A549 (cell line): ENCODE measurements around the gene SDHAF2. TPM values are rescaled to one million over a fixed set of nuclear protein-coding genes. Genes with fewer than 3 reads are reported as not detected.

Experiments used
- ATAC-seq, 2 experiments: fragments of 200-7000 bp in 1 of 2; fragments of >200 bp in 1 of 2; cut with Nextera tagmentation in 1 of 2; cut with Tn5 transposase in 1 of 2; 3 replicates each; pipeline versions ENCODE4 v1.8.0 to v1.9.1; 2018 to 2020; ENCODE audit warnings: mild to moderate bottlenecking in 1 of 2, moderate library complexity in 1 of 2
- CTCF ChIA-PET: fragments of 300-600 bp; sonication (Branson Sonifier 250); formaldehyde crosslinking; extraction: SDS; loops from one replicate; lab custom pipeline; 2021; ENCODE audit warnings: antibody characterized with exemption, inconsistent platforms; lab: Yijun Ruan, JAX
- POLR2A ChIA-PET: fragments of 350-600 bp; formaldehyde crosslinking; extraction: SDS; loops from one replicate; lab custom pipeline; 2021; ENCODE audit warnings: antibody characterized with exemption, inconsistent platforms; lab: Yijun Ruan, JAX
- DNase-seq, 2 experiments: peaks; one replicate each; pipeline versions ENCODE4 v3.0.0 to v3.0.0-alpha.2; 2011 to 2016; ENCODE audit warnings: low read depth in 1 of 2, low spot score in 1 of 2
- FAIRE-seq: peaks from 2 replicates; lab custom pipeline; 2011; peaks lifted over from hg19 to GRCh38; lab: Jason Lieb, UNC
- H3K27ac ChIP-seq, 2 experiments: fragments of >200 bp; sonication (Bioruptor Twin); formaldehyde crosslinking; 3 replicates each; pipeline ENCODE4 v1.5.1; 2016 to 2017
- H3K4me1 ChIP-seq: fragments of >200 bp; sonication (Bioruptor Twin); formaldehyde crosslinking; 3 replicates; pipeline ENCODE4 v1.6.1; 2016
- H3K4me2 ChIP-seq: fragments of >200 bp; sonication (Bioruptor Twin); formaldehyde crosslinking; 3 replicates; pipeline ENCODE4 v1.6.1; 2016
- H3K4me3 ChIP-seq: fragments of >200 bp; sonication (Bioruptor Twin); formaldehyde crosslinking; 3 replicates; pipeline ENCODE4 v1.5.1; 2016
- H3K9me3 ChIP-seq: fragments of >200 bp; sonication (Bioruptor Twin); formaldehyde crosslinking; 3 replicates; pipeline ENCODE4 v1.6.1; 2016
- BHLHE40 ChIP-seq: IDR thresholded peaks from 2 replicates; pipeline ENCODE4 v1.6.1; 2012; ENCODE audit warnings: low read depth, low read length, inconsistent platforms
- CHD2 ChIP-seq: fragments of 150-350 bp; IDR thresholded peaks from 2 replicates; pipeline ENCODE4 v1.6.1; 2014; ENCODE audit warnings: low read length; ENCODE audit not compliant: partially characterized antibody
- CHD4 ChIP-seq: fragments of 200-600 bp; sonication (generic); IDR thresholded peaks from 2 replicates; pipeline ENCODE4 v1.6.1; 2016; ENCODE audit warnings: antibody characterized with exemption, mild to moderate bottlenecking, borderline replicate concordance
- EHF ChIP-seq: fragments of 250-450 bp; sonication (Bioruptor Pico); IDR thresholded peaks from 2 replicates; pipeline ENCODE4 v1.5.0; 2020; ENCODE audit warnings: mild to moderate bottlenecking
- EHMT2 ChIP-seq: fragments of 200-600 bp; sonication (generic); IDR thresholded peaks from 2 replicates; pipeline ENCODE4 v1.6.1; 2016; ENCODE audit warnings: antibody characterized with exemption, low read depth, mild to moderate bottlenecking, moderate library complexity
- EP300 ChIP-seq, 2 experiments: fragments of >200 bp; sonication (Bioruptor Twin); formaldehyde crosslinking; IDR thresholded peaks; 2 replicates in 1 of 2; 3 replicates in 1 of 2; pipeline ENCODE4 v1.6.1; 2016 to 2017
- FOSB ChIP-seq: fragments of 250-450 bp; sonication (Bioruptor Pico); IDR thresholded peaks from 2 replicates; pipeline ENCODE4 v1.5.0; 2020; ENCODE audit warnings: mild to moderate bottlenecking, moderate library complexity
- FOSL2 ChIP-seq, 2 experiments: fragments of 450-650 bp in 1 of 2; fragments of >200 bp in 1 of 2; sonication (Bioruptor Twin) in 1 of 2; formaldehyde crosslinking; IDR thresholded peaks; 2 replicates each; pipeline versions ENCODE4 v1.5.0 to v1.6.1; 2016 to 2020; ENCODE audit warnings: mild to moderate bottlenecking in 1 of 2, moderate library complexity in 1 of 2
- GATA3 ChIP-seq: IDR thresholded peaks from 2 replicates; pipeline ENCODE4 v1.6.1; 2012; ENCODE audit warnings: borderline replicate concordance
- HDAC2 ChIP-seq: fragments of 200-600 bp; sonication (generic); IDR thresholded peaks from 2 replicates; pipeline ENCODE4 v1.6.1; 2016
- HEYL ChIP-seq: fragments of 250-450 bp; sonication (Bioruptor Pico); IDR thresholded peaks from 2 replicates; pipeline ENCODE4 v1.8.0; 2021; ENCODE audit warnings: mild to moderate bottlenecking, moderate library complexity
- HOXA7 ChIP-seq: fragments of 250-450 bp; sonication (Bioruptor Pico); IDR thresholded peaks from 2 replicates; pipeline ENCODE4 v1.5.0; 2020; ENCODE audit warnings: mild to moderate bottlenecking, moderate library complexity
- JUNB ChIP-seq: fragments of >200 bp; sonication (Bioruptor Twin); formaldehyde crosslinking; IDR thresholded peaks from 2 replicates; pipeline ENCODE4 v1.6.1; 2016
- KDM5A ChIP-seq: fragments of 200-600 bp; sonication (generic); IDR thresholded peaks from 2 replicates; pipeline ENCODE4 v1.6.1; 2016; ENCODE audit warnings: antibody characterized with exemption, mild to moderate bottlenecking
- MAFK ChIP-seq: fragments of 450-650 bp; IDR thresholded peaks from 2 replicates; pipeline ENCODE4 v1.6.1; 2014; ENCODE audit not compliant: partially characterized antibody
- MAZ ChIP-seq: fragments of 150-350 bp; IDR thresholded peaks from 2 replicates; pipeline ENCODE4 v1.6.1; 2014; ENCODE audit warnings: antibody characterized with exemption, low read depth, low read length, borderline replicate concordance
- MYC ChIP-seq: IDR thresholded peaks from 2 replicates; pipeline ENCODE4 v1.6.1; 2012; ENCODE audit warnings: mild to moderate bottlenecking, inconsistent platforms, low read length, improper control_type of control experiment, borderline replicate concordance
- NFE2L2 ChIP-seq: fragments of 150-350 bp; conservative IDR thresholded peaks from 2 replicates; pipeline ENCODE4 v1.6.1; 2014; ENCODE audit warnings: low read length
- PHF8 ChIP-seq: fragments of 200-600 bp; sonication (generic); IDR thresholded peaks from 2 replicates; pipeline ENCODE4 v1.6.1; 2016; ENCODE audit warnings: low read depth, mild to moderate bottlenecking, antibody characterized with exemption, moderate library complexity, borderline replicate concordance
- POLR2AphosphoS2 ChIP-seq: conservative IDR thresholded peaks from 2 replicates; pipeline ENCODE4 v1.6.1; 2012; ENCODE audit warnings: low read length, improper control_type of control experiment, inconsistent platforms
- RAD21 ChIP-seq, 2 experiments: fragments of >200 bp in 1 of 2; sonication (Bioruptor Twin) in 1 of 2; formaldehyde crosslinking in 1 of 2; IDR thresholded peaks in 1 of 2; conservative IDR thresholded peaks in 1 of 2; 2 replicates in 1 of 2; 3 replicates in 1 of 2; pipeline ENCODE4 v1.6.1; 2012 to 2018; ENCODE audit warnings: inconsistent platforms in 1 of 2
- RFX5 ChIP-seq: fragments of 450-650 bp; IDR thresholded peaks from 2 replicates; pipeline ENCODE4 v1.7.1; 2014; ENCODE audit warnings: antibody characterized with exemption, mild to moderate bottlenecking, moderate library complexity
- SMC3 ChIP-seq: fragments of >200 bp; sonication (Bioruptor Twin); formaldehyde crosslinking; IDR thresholded peaks from 3 replicates; pipeline ENCODE4 v1.6.1; 2018; ENCODE audit warnings: inconsistent platforms
- TFCP2L1 ChIP-seq: fragments of 250-450 bp; sonication (Bioruptor Pico); IDR thresholded peaks from 2 replicates; pipeline ENCODE4 v1.5.0; 2021; ENCODE audit warnings: mild to moderate bottlenecking
- ZNF302 ChIP-seq: fragments of 250-450 bp; sonication (Bioruptor Pico); IDR thresholded peaks from 2 replicates; pipeline ENCODE4 v1.9.0; 2021; ENCODE audit warnings: inconsistent platforms, mild to moderate bottlenecking, moderate library complexity
- WGBS: methylation state at CpG from one replicate; pipeline ENCODE4 v1.1.6; 2017; ENCODE audit errors: missing lambda C conversion rate; 5-methylcytosine and 5-hydroxymethylcytosine counted together
- polyA plus RNA-seq, 4 experiments: library from polyadenylated mRNA; depleted of rRNA in 3 of 4; stranded (reverse); fragments of >200 nt; fragmentation: RNase III in 1 of 4; extraction: RNeasy Plus Mini Kit Qiagen cat#74134 plus additional on column Dnase treatment in 1 of 4; gene quantifications; 2 replicates in 3 of 4; 3 replicates in 1 of 4; pipeline ENCODE4 v1.2.3, GENCODE V29; 2011 to 2017
- TF ChIP-seq, protein P1 (sequence below): IDR thresholded peaks from 2 replicates; pipeline ENCODE4 v1.6.1; 2012
- TF ChIP-seq, protein P2 (sequence below): fragments of >200 bp; sonication (Bioruptor Twin); formaldehyde crosslinking; IDR thresholded peaks from 2 replicates; pipeline ENCODE4 v1.6.1; 2016
- TF ChIP-seq, protein P3 (sequence below): IDR thresholded peaks from 2 replicates; pipeline ENCODE4 v1.6.1; 2012; ENCODE audit warnings: low read depth, borderline replicate concordance
- TF ChIP-seq, protein P4 (sequence below): fragments of 450-650 bp; IDR thresholded peaks from 2 replicates; pipeline ENCODE4 v1.6.1; 2014; ENCODE audit warnings: antibody characterized with exemption
- TF ChIP-seq, protein P5 (sequence below): fragments of 150-350 bp; IDR thresholded peaks from 2 replicates; pipeline ENCODE4 v1.6.1; 2014; ENCODE audit warnings: low read depth, mild to moderate bottlenecking, low read length

SDHAF2 gene
- polyA plus RNA-seq, 2 of the 4 experiments (the other 2 are of a cell fraction): 44.4 to 76.4 TPM

DNA sequence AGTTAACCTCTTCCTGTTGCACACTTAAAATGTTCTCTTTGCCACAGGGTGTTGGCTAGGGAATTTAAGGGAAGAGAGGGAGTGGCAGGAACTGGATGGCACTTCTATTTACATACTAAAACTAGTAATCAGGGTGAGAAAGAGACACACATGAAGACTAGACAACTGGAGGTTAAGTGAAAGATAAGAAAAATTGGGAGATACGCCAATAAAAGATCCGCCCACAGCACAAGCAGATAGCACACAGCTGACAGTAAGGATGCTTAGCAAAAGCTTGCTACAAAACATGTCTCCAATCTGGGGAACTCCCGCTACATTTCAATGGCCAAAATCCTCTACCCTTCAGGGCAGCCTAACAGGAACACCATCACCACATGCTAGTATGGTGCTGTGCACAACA, 13.0 kb upstream of the SDHAF2 start:
- Histone ChIP-seq H3K4me1 (peaks cover 13% of the 10 kb centered on the region; the same call in 2 of the 3 replicates), H3K9me3 (no peaks in the 10 kb centered on the region), H3K4me3 (no peak overlapping the region), H3K27ac (no peak overlapping the region), H3K4me2 (no peak overlapping the region)
- ATAC-seq (peak in 1 of 2 experiments; percentile 16; a peak in 1 of 6 replicates), FAIRE-seq (no peak), DNase-seq (no peak)
- TF ChIP-seq RFX5 (no peak), PHF8 (no peak), TFCP2L1 (CRISPR knock-in tag) (no peak), MAFK (no peak), POLR2AphosphoS2 (no peak)
- 89% methylated on average over 3 of the region's 3 CpGs for WGBS
- ChIA-PET POLR2A (interaction anchor here (1.2 to 1.8 kb wide), 2 partner anchors 13 to 24 kb away, joined by 3 to 10 read pairs; partner anchors contain the start of genes CPSF7 and SDHAF2), CTCF (interaction anchor here (0.6 to 1.4 kb wide), 6 partner anchors 9 to 81 kb away, joined by 3 to 6 read pairs (median 3); no protein-coding TSS in a partner anchor)

DNA sequence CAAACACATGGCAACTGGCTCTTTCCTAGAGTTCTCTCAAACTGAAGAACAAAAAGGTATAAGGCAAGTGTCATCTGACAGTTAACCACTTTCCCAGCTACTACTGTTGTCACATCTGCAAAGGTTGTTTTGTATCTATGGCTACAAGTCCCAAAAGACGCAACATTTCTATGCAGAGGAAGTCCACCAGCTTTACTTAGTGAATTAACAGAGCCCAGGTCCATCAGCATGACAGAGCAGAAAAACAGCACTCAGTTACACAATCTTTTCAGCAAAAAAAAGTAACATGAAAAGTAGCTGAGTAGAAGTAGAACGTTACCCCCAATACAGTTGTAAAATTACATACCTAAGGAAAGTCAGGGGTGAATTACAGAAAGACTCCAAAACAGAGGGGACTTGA, 12.3 kb upstream of the SDHAF2 start:
- ChIA-PET CTCF (interaction anchor here (0.8 to 1.4 kb wide), 6 partner anchors 8 to 82 kb away, joined by 3 to 6 read pairs (median 3); partner anchors contain the start of genes CPSF7 and SDHAF2), POLR2A (interaction anchor here (1.2 to 1.8 kb wide), 2 partner anchors 12 to 24 kb away, joined by 3 to 10 read pairs; partner anchors contain the start of genes CPSF7 and SDHAF2)
- Histone ChIP-seq H3K4me3 (no peak overlapping the region), H3K9me3 (no peaks in the 10 kb centered on the region), H3K4me1 (peaks cover 13% of the 10 kb centered on the region; the same call in 2 of the 3 replicates), H3K27ac (peak overlapping the region in 1 of 2 experiments; percentile 18; a peak in 1 of 6 replicates), H3K4me2 (no peak overlapping the region)
- ATAC-seq (peak; percentile 30 to 43; a peak in 3 of 6 replicates), FAIRE-seq (no peak), DNase-seq (peak in 1 of 2 experiments; percentile 59)
- TF ChIP-seq EHMT2 (no peak), TFCP2L1 (CRISPR knock-in tag) (no peak), KDM5A (no peak), CHD4 (no peak), RAD21 (conservative IDR thresholded peaks at IDR 0.05 in 1 of 2, IDR thresholded peaks at IDR 0.05 in 1 of 2) (no peak), HDAC2 (no peak), FOSL2 (IDR thresholded peaks at IDR 0.05) (no peak), FOSL2 (CRISPR knock-in tag; IDR thresholded peaks at IDR 0.05) (no peak), JUNB (no peak), SMC3 (no peak), GATA3 (no peak), FOSB (CRISPR knock-in tag) (no peak), EP300 (IDR thresholded peaks at IDR 0.05) (no peak), HOXA7 (CRISPR knock-in tag) (no peak), BHLHE40 (no peak), EHF (CRISPR knock-in tag) (0 out of 2 replicates have a peak, but pooled peaks have one; percentile 26), MYC (no peak), NFE2L2 (peak; percentile 66), MAZ (no peak), ZNF302 (CRISPR knock-in tag) (no peak), MAFK (peak; percentile 68), HEYL (CRISPR knock-in tag) (no peak), CHD2 (no peak)
- TF ChIP-seq, protein P1, sequence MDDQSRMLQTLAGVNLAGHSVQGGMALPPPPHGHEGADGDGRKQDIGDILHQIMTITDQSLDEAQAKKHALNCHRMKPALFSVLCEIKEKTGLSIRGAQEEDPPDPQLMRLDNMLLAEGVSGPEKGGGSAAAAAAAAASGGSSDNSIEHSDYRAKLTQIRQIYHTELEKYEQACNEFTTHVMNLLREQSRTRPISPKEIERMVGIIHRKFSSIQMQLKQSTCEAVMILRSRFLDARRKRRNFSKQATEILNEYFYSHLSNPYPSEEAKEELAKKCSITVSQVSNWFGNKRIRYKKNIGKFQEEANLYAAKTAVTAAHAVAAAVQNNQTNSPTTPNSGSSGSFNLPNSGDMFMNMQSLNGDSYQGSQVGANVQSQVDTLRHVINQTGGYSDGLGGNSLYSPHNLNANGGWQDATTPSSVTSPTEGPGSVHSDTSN: no peak
- TF ChIP-seq, protein P2, sequence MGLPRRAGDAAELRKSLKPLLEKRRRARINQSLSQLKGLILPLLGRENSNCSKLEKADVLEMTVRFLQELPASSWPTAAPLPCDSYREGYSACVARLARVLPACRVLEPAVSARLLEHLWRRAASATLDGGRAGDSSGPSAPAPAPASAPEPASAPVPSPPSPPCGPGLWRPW: no peak
- TF ChIP-seq, protein P3, sequence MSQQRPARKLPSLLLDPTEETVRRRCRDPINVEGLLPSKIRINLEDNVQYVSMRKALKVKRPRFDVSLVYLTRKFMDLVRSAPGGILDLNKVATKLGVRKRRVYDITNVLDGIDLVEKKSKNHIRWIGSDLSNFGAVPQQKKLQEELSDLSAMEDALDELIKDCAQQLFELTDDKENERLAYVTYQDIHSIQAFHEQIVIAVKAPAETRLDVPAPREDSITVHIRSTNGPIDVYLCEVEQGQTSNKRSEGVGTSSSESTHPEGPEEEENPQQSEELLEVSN: no peak
- TF ChIP-seq, protein P4, sequence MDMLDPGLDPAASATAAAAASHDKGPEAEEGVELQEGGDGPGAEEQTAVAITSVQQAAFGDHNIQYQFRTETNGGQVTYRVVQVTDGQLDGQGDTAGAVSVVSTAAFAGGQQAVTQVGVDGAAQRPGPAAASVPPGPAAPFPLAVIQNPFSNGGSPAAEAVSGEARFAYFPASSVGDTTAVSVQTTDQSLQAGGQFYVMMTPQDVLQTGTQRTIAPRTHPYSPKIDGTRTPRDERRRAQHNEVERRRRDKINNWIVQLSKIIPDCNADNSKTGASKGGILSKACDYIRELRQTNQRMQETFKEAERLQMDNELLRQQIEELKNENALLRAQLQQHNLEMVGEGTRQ: no peak
- TF ChIP-seq, protein P5, sequence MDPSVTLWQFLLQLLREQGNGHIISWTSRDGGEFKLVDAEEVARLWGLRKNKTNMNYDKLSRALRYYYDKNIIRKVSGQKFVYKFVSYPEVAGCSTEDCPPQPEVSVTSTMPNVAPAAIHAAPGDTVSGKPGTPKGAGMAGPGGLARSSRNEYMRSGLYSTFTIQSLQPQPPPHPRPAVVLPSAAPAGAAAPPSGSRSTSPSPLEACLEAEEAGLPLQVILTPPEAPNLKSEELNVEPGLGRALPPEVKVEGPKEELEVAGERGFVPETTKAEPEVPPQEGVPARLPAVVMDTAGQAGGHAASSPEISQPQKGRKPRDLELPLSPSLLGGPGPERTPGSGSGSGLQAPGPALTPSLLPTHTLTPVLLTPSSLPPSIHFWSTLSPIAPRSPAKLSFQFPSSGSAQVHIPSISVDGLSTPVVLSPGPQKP: no peak
- WGBS: 69% methylated on average over 2 of the region's 2 CpGs
